IMR-90 (cell line): ENCODE data around the gene CCDC70. TPM values are rescaled to one million over a fixed set of nuclear protein-coding genes. Genes with fewer than 3 reads are reported as not detected.

Experiments
- ATAC-seq: fragments of 200-7000 bp; cut with Tn5 transposase; 2 replicates; pipeline ENCODE4 v1.9.1; 2020; ENCODE audit warnings: low read depth, mild to moderate bottlenecking, moderate library complexity
- BruUV-seq: library from RNA; stranded (reverse); fragments of 400-500 nt; replicated peaks from 2 replicates; lab custom pipeline; 2021; lab: Mats Ljungman, UMichigan
- CTCF ChIA-PET: fragments of 300-600 bp; formaldehyde crosslinking; extraction: SDS; loops from one replicate; lab custom pipeline; 2021; ENCODE audit warnings: antibody characterized with exemption; lab: Yijun Ruan, JAX
- POLR2A ChIA-PET: fragments of 300-600 bp; sonication (Branson Sonifier 250); formaldehyde crosslinking; loops from one replicate; lab custom pipeline; 2022; ENCODE audit warnings: antibody characterized with exemption; ENCODE audit not compliant: unreplicated experiment; lab: Charles Lee
- DNase-seq: peaks from one replicate; pipeline ENCODE4 v3.0.0; 2013
- H2AFZ ChIP-seq: replicated peaks from 2 replicates; pipeline ENCODE3; 2013; ENCODE audit warnings: low read length, mild to moderate bottlenecking; ENCODE audit not compliant: poor library complexity
- H2AK5ac ChIP-seq: 2 replicates; pipeline ENCODE4 v1.6.1; 2013; ENCODE audit warnings: low read depth, low read length, inconsistent platforms
- H2AK9ac ChIP-seq: replicated peaks from 2 replicates; pipeline ENCODE3; 2013; ENCODE audit warnings: mild to moderate bottlenecking, low read depth, low read length, moderate library complexity; ENCODE audit not compliant: poor library complexity
- H2BK120ac ChIP-seq: 2 replicates; pipeline ENCODE4 v1.6.1; 2013; ENCODE audit warnings: low read depth, low read length, inconsistent platforms
- H2BK15ac ChIP-seq: 3 replicates; pipeline ENCODE4 v1.6.1; 2013; ENCODE audit warnings: low read depth, low read length, inconsistent platforms
- H2BK20ac ChIP-seq: 2 replicates; pipeline ENCODE4 v1.6.1; 2013; ENCODE audit warnings: low read depth, mild to moderate bottlenecking, inconsistent platforms, low read length, moderate library complexity
- H2BK5ac ChIP-seq: 2 replicates; pipeline ENCODE4 v1.6.1; 2013; ENCODE audit warnings: mild to moderate bottlenecking, low read depth, low read length, inconsistent platforms; ENCODE audit not compliant: poor library complexity, severe bottlenecking
- H3K14ac ChIP-seq: replicated peaks from 2 replicates; pipeline ENCODE4 v1.6.1; 2013; ENCODE audit warnings: low read depth, low read length, inconsistent platforms
- H3K18ac ChIP-seq: 2 replicates; pipeline ENCODE4 v1.6.1; 2013; ENCODE audit warnings: low read depth, low read length, control low read depth
- H3K23ac ChIP-seq: 2 replicates; pipeline ENCODE4 v1.6.1; 2013; ENCODE audit warnings: low read depth, low read length, inconsistent platforms
- H3K27ac ChIP-seq: 2 replicates; pipeline ENCODE4 v1.5.1; 2013; ENCODE audit warnings: mild to moderate bottlenecking, control low read depth, low read length; ENCODE audit not compliant: insufficient read depth
- H3K27me3 ChIP-seq: 2 replicates; pipeline ENCODE4 v1.6.1; 2013; ENCODE audit warnings: low read length; ENCODE audit not compliant: control insufficient read depth, insufficient read depth
- H3K36me3 ChIP-seq: 2 replicates; pipeline ENCODE4 v1.6.1; 2013; ENCODE audit warnings: low read length, mixed read lengths; ENCODE audit not compliant: control insufficient read depth, insufficient read depth
- H3K4ac ChIP-seq: 2 replicates; pipeline ENCODE4 v1.6.1; 2013; ENCODE audit warnings: low read depth, low read length, inconsistent platforms
- H3K4me1 ChIP-seq: 2 replicates; pipeline ENCODE4 v1.6.1; 2013; ENCODE audit warnings: low read length, mixed read lengths; ENCODE audit not compliant: control insufficient read depth, insufficient read depth
- H3K4me2 ChIP-seq: 2 replicates; pipeline ENCODE4 v1.6.1; 2013; ENCODE audit warnings: low read depth, mild to moderate bottlenecking, control low read depth, low read length, moderate library complexity
- H3K4me3 ChIP-seq: 2 replicates; pipeline ENCODE4 v1.5.1; 2013; ENCODE audit warnings: low read depth, mild to moderate bottlenecking, control low read depth, low read length, moderate library complexity; ENCODE audit not compliant: insufficient read depth
- H3K56ac ChIP-seq: 2 replicates; pipeline ENCODE4 v1.6.1; 2013; ENCODE audit warnings: low read length, inconsistent platforms; ENCODE audit not compliant: insufficient read depth; ENCODE audit errors: extremely low read depth
- H3K79me1 ChIP-seq, 2 experiments: 2 replicates each; pipeline ENCODE4 v1.6.1; 2013; ENCODE audit warnings: low read length in 2 of 2, inconsistent platforms in 1 of 2, low read depth in 1 of 2
- H3K9ac ChIP-seq: 2 replicates; pipeline ENCODE4 v1.6.1; 2013; ENCODE audit warnings: low read depth, low read length, control low read depth
- H3K9me1 ChIP-seq: 2 replicates; pipeline ENCODE4 v1.6.1; 2013; ENCODE audit warnings: low read length, inconsistent platforms; ENCODE audit not compliant: insufficient read depth
- H3K9me3 ChIP-seq: 2 replicates; pipeline ENCODE4 v1.6.1; 2013; ENCODE audit warnings: low read length; ENCODE audit not compliant: control insufficient read depth, insufficient read depth
- H4K20me1 ChIP-seq: 2 replicates; pipeline ENCODE4 v1.6.1; 2013; ENCODE audit warnings: low read length, inconsistent platforms; ENCODE audit not compliant: insufficient read depth
- H4K5ac ChIP-seq: 2 replicates; pipeline ENCODE4 v1.6.1; 2013; ENCODE audit warnings: mild to moderate bottlenecking, low read depth, low read length, control low read depth
- H4K8ac ChIP-seq, 2 experiments: 2 replicates each; pipeline ENCODE4 v1.6.1; 2013; ENCODE audit warnings: low read depth in 2 of 2, low read length in 2 of 2, control low read depth in 1 of 2, inconsistent platforms in 1 of 2
- H4K91ac ChIP-seq: 2 replicates; pipeline ENCODE4 v1.6.1; 2013; ENCODE audit warnings: low read depth, low read length, inconsistent platforms; ENCODE audit not compliant: insufficient read depth
- CEBPB ChIP-seq: IDR thresholded peaks from 2 replicates; pipeline ENCODE4 v1.6.1; 2012; ENCODE audit warnings: low read depth, low read length, improper control_type of control experiment
- RFX5 ChIP-seq: IDR thresholded peaks from 2 replicates; pipeline ENCODE4 v1.8.0; 2012; ENCODE audit warnings: low read depth, mild to moderate bottlenecking, low read length, moderate library complexity
- SMC3 ChIP-seq: fragments of 150-350 bp; IDR thresholded peaks from 2 replicates; pipeline ENCODE4 v1.6.1; 2016; ENCODE audit warnings: low read depth, mild to moderate bottlenecking, antibody characterized with exemption, low read length, moderate library complexity
- WGBS, 2 experiments: methylation state at CpG; one replicate each; pipeline versions ENCODE4 v1.1.5 to v1.1.7; 2013; ENCODE audit warnings: missing lambda C conversion rate in 2 of 2; ENCODE audit not compliant: insufficient read length in 1 of 2; ENCODE audit errors: extremely low coverage in 2 of 2; 5-methylcytosine and 5-hydroxymethylcytosine counted together
- dilution Hi-C: fragments of 300-500 bp; cut with HindIII; formaldehyde crosslinking; loops from one replicate; pipeline ENCODE4 v1.14.3; 2018; ENCODE audit warnings: low sequenced_read_pairs; ENCODE audit not compliant: unreplicated experiment
- in situ Hi-C: fragments of 300-500 bp; cut with MboI; formaldehyde crosslinking; loops from 3 replicates; pipeline ENCODE4 v1.14.3; 2019; ENCODE audit warnings: low sequenced_read_pairs, inconsistent platforms, mixed read lengths
- intact Hi-C: fragments of 100-400 bp; cut with micrococcal nuclease; formaldehyde crosslinking; loops from 2 replicates; pipeline ENCODE4 v1.10.0; 2022
- polyA plus RNA-seq, 3 experiments: library from polyadenylated mRNA; depleted of rRNA; stranded (reverse); fragments of >200 nt; gene quantifications; 2 replicates each; pipeline ENCODE4 v1.2.3, GENCODE V29; 2012; ENCODE audit warnings: low replicate concordance in 1 of 3
- total RNA-seq: library from RNA; depleted of rRNA; stranded (reverse); fragments of >200 nt; gene quantifications from 2 replicates; pipeline ENCODE4 v1.2.3, GENCODE V29; 2012
- TF ChIP-seq, protein P1 (sequence below): fragments of 150-350 bp; IDR thresholded peaks from 2 replicates; pipeline ENCODE4 v1.6.1; 2016; ENCODE audit warnings: low read depth, mild to moderate bottlenecking, low read length, moderate library complexity, borderline replicate concordance

Gene CCDC70
- total and polyA plus RNA-seq, 2 of the 4 experiments (the other 2 are of a cell fraction) = not detected

GRCh38 chr13:51887468-51887867 lies 25.7 kb downstream of the CCDC70 start:
- Histone ChIP-seq H3K4me3 (no peak overlapping the region), H3K79me1 (no peaks in the 10 kb centered on the region), H2BK5ac (no peak overlapping the region), H2AK9ac (no peak overlapping the region), H2AFZ (no peak overlapping the region), H3K9ac (no peak overlapping the region), H3K9me1 (no peaks in the 10 kb centered on the region), H3K4ac (no peak overlapping the region), H3K56ac (no peak overlapping the region), H3K27me3 (peaks cover 20% of the 10 kb centered on the region), H4K5ac (no peak overlapping the region), H3K4me1 (no peaks in the 10 kb centered on the region), H2BK15ac (no peak overlapping the region), H3K27ac (no peak overlapping the region), H4K91ac (no peak overlapping the region), H3K14ac (no peak overlapping the region), H3K23ac (no peak overlapping the region), H2BK120ac (no peak overlapping the region), H3K4me2 (no peak overlapping the region), H3K18ac (no peak overlapping the region), H2BK20ac (no peak overlapping the region), H3K36me3 (no peaks in the 10 kb centered on the region), H4K8ac (no peak overlapping the region), H3K9me3 (no peaks in the 10 kb centered on the region; the same call in 1 of the 2 replicates), H4K20me1 (no peaks in the 10 kb centered on the region), H2AK5ac (no peak overlapping the region)
- BruUV-seq = no TSS peak
- DNase-seq (no peak), ATAC-seq (no peak)
- dilution Hi-C loops (no loop called here), in situ Hi-C loops (no loop called here), intact Hi-C loops (no loop called here)
- no CpG with 5 or more reads among the region's 2 CpGs for WGBS, 2 experiments
- CTCF ChIA-PET = interaction anchor here (1.0 kb wide), 1 partner anchor 9 kb away, joined by 3 read pairs; no protein-coding TSS in a partner anchor
- POLR2A ChIA-PET = no interaction called here
- no peak for TF ChIP-seq SMC3
- no peak for TF ChIP-seq RFX5
- TF ChIP-seq, protein P1, sequence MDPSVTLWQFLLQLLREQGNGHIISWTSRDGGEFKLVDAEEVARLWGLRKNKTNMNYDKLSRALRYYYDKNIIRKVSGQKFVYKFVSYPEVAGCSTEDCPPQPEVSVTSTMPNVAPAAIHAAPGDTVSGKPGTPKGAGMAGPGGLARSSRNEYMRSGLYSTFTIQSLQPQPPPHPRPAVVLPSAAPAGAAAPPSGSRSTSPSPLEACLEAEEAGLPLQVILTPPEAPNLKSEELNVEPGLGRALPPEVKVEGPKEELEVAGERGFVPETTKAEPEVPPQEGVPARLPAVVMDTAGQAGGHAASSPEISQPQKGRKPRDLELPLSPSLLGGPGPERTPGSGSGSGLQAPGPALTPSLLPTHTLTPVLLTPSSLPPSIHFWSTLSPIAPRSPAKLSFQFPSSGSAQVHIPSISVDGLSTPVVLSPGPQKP = no peak
- TF ChIP-seq CEBPB = no peak
